Urinary bladder (tissue), 4 donors: Measurements from ENCODE around the gene LRRC3. TPM values are rescaled to one million over a fixed set of nuclear protein-coding genes. Genes with fewer than 3 reads are reported as not detected.

Source experiments
- DNase-seq: peaks from one replicate; pipeline ENCODE4 v3.0.0-alpha.2; 2015; ENCODE audit errors: extremely low spot score
- H3K27ac ChIP-seq: one replicate; pipeline ENCODE4 v1.5.1; 2013; ENCODE audit warnings: low read depth, mild to moderate bottlenecking, moderate library complexity
- H3K36me3 ChIP-seq: one replicate; pipeline ENCODE4 v1.6.1; 2013; ENCODE audit warnings: mild to moderate bottlenecking, moderate library complexity; ENCODE audit not compliant: insufficient read depth
- H3K4me1 ChIP-seq: one replicate; pipeline ENCODE4 v1.6.1; 2013; ENCODE audit warnings: mild to moderate bottlenecking, moderate library complexity; ENCODE audit not compliant: insufficient read depth
- H3K4me3 ChIP-seq: one replicate; pipeline ENCODE4 v1.5.1; 2013; ENCODE audit warnings: low read depth, low read length
- WGBS: extraction: QIAGEN DNeasy Blood & Tissue Kit; methylation state at CpG from one replicate; pipeline ENCODE4 v1.1.7; 2013; 5-methylcytosine and 5-hydroxymethylcytosine counted together
- polyA plus RNA-seq: library from polyadenylated mRNA; stranded (reverse); fragments of 200-250 nt; gene quantifications from one replicate; pipeline ENCODE4 v1.2.3, GENCODE V29; 2013
- total RNA-seq: library from RNA; depleted of rRNA; stranded (reverse); fragments of >200 nt; gene quantifications from one replicate; pipeline ENCODE4 v1.2.3, GENCODE V29; 2014
- donor health status: healthy with polysubstance abuse.
- donor health status: healthy.

The LRRC3 gene
- total and polyA plus RNA-seq, 2 donors: 1.5 to 4.1 TPM

DNA sequence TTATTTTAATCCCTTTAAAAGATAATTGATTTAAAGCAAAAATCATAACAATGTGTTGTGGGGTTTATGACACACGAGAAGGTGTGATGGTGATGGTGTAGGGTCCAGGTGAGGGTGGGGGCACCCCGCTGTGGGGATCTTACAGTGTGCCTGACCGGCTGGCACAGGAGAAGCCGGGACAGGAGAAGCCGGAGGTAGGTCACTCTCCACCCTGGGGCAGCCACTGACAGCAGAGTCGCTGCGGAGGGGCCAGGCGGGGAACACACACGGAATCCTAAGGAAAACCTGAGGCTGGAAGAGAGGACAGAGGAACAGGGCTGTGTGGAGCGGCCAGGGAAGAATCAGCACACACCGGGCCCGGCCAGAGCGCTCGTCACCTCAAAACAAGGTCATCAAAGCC, 4.3 kb upstream of the LRRC3 start:
- no peak for DNase-seq
- WGBS: 82% methylated on average over 14 of the region's 14 CpGs

DNA sequence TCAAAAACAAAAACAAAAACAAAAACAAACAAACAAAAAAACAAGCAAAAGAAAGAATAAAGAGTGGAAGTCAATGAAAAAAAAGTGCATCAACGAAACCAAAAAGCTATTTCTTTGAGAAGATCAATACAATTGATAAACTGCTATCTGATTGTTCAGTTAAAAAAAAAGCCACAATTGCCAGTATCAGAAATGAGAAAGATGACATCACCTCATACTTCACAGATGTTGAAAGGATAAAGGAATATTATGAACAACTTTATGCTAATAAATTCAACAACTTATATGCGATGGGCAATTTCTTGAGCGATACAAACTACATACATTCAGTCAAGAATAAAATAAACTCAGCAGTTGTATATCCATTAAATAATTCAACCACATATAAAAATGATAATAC, 2.2 kb upstream of the LRRC3 start:
- Histone ChIP-seq H3K36me3 (no peaks in the 10 kb centered on the region), H3K4me3 (no peak overlapping the region), H3K4me1 (peaks cover 1% of the 10 kb centered on the region), H3K27ac (no peak overlapping the region)
- no peak for DNase-seq
- WGBS: 94% methylated on average over 3 of the region's 3 CpGs

More for the DNA sequence above, 4.3 kb upstream of the LRRC3 start:
- Histone ChIP-seq H3K4me1 (peaks cover 1% of the 10 kb centered on the region), H3K4me3 (no peak overlapping the region), H3K36me3 (no peaks in the 10 kb centered on the region), H3K27ac (no peak overlapping the region)

DNA sequence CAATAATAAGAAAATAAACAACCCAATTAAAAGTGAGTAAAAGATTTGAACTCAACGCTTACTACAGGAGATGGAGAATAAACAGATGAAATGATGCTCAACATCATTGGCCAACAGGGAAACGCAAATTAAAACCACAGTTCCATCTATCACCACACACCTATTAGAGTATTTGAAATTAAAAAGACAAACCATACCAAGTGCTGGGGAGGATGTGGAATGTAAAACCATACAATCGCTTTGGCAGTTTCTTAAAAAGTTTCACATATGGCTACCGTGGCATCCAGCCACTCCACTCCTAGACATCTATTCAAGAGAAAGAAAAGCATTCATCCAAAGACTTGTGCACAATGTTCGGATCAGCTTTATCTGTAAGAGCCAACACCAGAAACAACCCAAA, 1.3 kb upstream of the LRRC3 start:
- peaks cover 1% of the 10 kb centered on the region for H3K4me1 ChIP-seq
- H3K27ac ChIP-seq: no peak overlapping the region
- no peak for DNase-seq
- no peak overlapping the region for H3K4me3 ChIP-seq
- 90% methylated on average over 5 of the region's 5 CpGs for WGBS
- no peaks in the 10 kb centered on the region for H3K36me3 ChIP-seq

DNA sequence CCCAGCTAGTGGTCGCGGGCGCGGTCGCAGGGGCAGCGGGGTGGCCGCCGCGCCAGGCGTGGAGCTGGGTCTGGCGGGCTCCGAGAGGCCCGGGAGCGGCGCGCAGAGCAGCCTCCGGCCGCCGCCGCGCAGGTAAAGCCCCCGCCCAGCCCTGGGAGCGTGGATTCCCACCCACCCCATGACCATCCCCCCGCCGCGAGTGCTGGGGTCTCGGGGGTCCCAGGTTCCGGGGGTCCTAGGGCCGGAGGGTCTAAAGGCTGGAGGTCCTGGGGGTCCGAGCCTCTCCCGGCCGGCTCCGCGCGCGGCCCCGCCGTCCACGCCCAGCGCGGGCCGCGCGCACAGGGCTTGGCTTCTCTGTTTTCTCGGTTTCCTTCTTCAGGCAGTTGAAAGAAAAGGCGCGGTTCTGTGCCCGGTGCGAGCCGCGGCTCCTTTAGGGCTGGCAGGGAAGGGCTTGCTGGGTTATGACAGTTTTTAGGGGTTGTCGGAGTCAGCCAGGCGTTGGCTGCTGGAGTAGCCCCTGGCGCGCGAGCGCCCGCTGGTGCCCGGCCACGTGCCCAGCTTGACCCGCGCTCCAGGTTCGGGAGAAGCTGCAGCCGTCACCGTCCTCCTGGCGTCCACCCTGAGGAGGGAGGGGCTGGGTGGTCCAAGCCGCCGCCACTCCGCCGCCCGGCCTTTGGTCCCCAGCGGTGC, 359 bp downstream of the LRRC3 start:
- no peak for DNase-seq
- H3K27ac ChIP-seq: no peak overlapping the region

DNA sequence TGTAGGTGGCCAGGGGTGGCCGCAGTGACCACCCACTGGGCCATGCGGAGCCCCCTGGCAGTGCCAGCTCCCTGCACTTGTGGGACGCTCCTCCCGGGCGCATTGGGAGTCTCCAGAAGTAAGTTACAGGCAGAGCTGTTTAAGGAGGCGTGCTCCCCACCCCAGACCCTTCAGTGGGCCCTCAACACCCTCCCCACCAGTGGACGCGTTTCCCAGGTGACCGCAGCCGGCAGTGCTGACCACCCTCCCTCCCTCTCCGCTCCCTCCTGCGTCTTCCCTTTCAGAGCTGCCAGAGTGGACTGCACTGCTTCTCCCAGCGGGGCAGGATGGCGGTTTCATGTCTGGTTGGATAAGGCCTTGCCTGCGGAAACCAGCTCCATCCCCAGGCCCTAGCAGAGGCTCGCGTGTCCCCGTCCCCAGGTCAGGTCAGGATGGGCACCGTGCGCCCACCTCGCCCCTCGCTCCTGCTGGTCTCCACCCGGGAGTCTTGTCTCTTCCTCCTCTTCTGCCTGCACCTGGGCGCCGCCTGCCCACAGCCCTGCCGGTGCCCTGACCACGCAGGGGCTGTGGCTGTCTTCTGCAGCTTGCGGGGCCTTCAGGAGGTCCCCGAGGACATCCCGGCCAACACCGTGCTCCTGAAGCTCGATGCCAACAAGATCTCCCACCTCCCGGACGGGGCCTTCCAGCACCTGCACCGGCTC, 1.1 kb downstream of the LRRC3 start:
- DNase-seq: no peak

More for the DNA sequence above, 359 bp downstream of the LRRC3 start:
- Histone ChIP-seq H3K4me3 (peak overlapping the region; percentile 57), H3K36me3 (no peaks in the 10 kb centered on the region), H3K4me1 (peaks cover 1% of the 10 kb centered on the region)
- WGBS: 2% methylated on average over 72 of the region's 72 CpGs

DNA sequence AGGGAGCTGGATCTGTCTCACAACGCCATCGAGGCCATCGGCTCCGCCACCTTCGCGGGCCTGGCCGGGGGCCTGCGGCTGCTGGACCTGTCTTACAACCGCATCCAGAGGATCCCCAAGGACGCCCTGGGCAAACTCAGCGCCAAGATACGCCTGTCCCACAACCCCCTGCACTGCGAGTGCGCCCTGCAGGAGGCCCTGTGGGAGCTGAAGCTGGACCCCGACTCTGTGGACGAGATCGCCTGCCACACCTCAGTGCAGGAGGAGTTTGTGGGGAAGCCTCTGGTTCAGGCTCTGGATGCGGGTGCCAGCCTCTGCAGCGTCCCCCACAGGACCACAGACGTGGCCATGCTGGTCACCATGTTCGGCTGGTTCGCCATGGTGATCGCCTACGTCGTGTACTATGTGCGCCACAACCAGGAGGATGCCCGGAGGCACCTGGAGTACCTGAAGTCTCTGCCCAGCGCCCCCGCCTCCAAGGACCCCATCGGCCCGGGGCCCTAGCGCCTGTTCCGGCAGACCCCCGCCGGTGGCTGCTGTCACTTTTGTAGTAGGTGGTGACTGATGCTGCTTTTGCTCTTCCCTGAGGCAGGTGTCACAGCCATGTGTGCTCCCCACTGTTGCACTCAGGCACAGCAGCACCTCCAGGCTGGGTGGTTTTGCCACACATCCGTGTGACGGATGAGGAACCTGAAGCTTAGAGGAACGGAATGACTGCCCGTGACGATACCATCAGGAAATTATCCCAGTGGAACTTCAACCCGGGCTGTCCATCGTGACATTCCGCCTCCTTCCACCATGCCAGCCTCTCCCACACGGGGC, 1.8 kb downstream of the LRRC3 start:
- H3K4me3 ChIP-seq: no peak overlapping the region
- no peak for DNase-seq
- 97% methylated on average over 44 of the region's 44 CpGs for WGBS
- H3K4me1 ChIP-seq: peaks cover 1% of the 10 kb centered on the region
- H3K27ac ChIP-seq: no peak overlapping the region
- H3K36me3 ChIP-seq: no peaks in the 10 kb centered on the region

More for the DNA sequence above, 1.1 kb downstream of the LRRC3 start:
- Histone ChIP-seq H3K4me1 (peaks cover 1% of the 10 kb centered on the region), H3K4me3 (peak overlapping the region; percentile 57), H3K27ac (no peak overlapping the region), H3K36me3 (no peaks in the 10 kb centered on the region)
- 78% methylated on average over 35 of the region's 35 CpGs for WGBS

DNA sequence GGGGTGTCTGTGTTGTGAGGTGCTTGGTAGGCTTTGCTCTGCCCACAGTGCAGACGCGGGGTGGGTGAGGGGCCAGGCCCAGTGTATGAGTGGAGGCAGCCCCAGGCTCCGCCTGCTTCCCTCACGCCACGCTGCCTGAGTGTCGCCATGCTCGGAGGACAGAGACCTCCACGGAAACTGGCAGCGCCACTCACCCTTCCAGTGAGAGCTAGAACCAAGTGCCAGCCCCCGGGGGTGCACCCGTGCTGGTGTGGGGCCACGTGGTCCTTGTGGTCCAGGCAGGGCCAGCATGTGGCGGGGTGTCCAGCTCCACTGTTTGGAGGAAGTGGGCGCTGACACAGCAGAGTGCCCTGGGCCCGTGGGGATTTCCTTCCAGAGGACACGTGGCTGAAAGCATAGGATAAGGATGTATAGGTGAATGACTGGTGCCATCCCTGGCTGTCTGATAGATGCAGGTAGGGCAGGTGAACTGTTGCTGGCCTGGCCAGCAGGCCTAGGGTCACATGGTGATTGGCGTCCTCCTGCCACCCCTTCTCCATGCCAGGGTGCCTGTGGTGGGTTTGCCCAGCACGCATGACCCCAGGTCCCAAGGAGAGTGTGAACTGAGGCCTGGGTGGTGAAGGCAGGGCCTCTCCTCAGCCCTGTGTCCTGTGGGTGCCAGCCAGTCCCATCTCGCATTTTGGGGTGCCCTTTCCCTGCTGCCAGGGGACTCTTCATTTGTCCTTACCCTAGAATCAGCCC, 3.8 kb downstream of the LRRC3 start:
- DNase-seq: no peak
- WGBS: 92% methylated on average over 19 of the region's 19 CpGs
- H3K4me1 ChIP-seq: peaks cover 1% of the 10 kb centered on the region
- H3K27ac ChIP-seq: no peak overlapping the region
- no peak overlapping the region for H3K4me3 ChIP-seq
- H3K36me3 ChIP-seq: no peaks in the 10 kb centered on the region

DNA sequence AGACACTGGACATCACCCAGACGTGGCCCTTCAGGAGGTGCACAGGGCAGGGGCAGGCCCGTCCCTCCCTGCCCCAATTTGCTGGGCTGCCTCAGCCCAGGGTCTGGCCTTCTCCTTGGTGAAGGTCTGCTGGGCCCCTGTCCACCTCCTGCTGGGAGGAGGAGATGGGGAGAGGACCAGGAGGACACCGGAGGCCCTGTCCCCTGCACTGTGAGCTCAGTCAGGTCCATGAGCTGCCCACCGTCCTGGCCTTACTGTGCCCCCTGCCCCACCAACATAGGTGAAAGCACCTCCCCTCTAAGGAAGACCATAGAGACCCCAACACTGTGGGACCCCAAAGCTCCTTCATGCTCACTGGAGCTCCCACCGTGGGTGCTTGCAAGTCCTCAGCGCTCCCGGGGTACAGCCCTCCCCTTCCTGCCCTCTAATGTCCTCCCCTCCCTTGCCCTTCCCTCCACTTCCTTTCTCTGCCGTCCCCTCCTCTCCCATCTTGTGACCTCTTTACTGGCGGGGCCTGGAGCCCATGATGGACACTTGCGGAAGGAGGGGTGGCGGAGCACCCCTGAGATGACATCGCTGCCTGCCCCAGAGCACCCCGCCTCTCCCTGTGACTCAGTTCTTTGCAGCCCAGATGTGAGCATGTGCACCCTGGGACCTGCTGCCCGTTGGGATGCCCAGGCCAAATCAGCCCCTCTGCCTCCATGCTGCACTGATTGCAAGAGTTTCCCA, 4.6 kb downstream of the LRRC3 start:
- 84% methylated on average over 14 of the region's 14 CpGs for WGBS
- H3K4me3 ChIP-seq: no peak overlapping the region
- no peak for DNase-seq

DNA sequence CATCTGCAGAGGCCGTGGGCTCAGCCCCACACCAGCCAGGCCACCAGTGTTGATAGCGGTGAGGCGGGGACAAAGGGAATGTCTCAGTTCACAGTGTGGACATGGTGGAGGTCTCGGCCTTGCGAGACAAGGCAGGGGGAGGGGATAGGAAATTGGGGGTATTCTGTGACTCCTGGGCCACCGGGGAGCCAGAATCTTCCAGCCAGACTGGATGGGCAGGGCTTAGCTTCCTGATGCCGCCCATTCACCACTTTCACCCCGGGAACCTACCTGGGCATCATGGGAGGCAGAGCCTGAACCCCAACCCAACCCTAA, 5.1 kb downstream of the LRRC3 start:
- Histone ChIP-seq H3K36me3 (no peaks in the 10 kb centered on the region), H3K4me3 (no peak overlapping the region), H3K4me1 (peaks cover under 1% of the 10 kb centered on the region), H3K27ac (no peak overlapping the region)
- 92% methylated on average over 8 of the region's 8 CpGs for WGBS
- DNase-seq: no peak

More for the DNA sequence above, 4.6 kb downstream of the LRRC3 start:
- peaks cover 1% of the 10 kb centered on the region for H3K4me1 ChIP-seq
- H3K36me3 ChIP-seq: no peaks in the 10 kb centered on the region
- H3K27ac ChIP-seq: no peak overlapping the region

DNA sequence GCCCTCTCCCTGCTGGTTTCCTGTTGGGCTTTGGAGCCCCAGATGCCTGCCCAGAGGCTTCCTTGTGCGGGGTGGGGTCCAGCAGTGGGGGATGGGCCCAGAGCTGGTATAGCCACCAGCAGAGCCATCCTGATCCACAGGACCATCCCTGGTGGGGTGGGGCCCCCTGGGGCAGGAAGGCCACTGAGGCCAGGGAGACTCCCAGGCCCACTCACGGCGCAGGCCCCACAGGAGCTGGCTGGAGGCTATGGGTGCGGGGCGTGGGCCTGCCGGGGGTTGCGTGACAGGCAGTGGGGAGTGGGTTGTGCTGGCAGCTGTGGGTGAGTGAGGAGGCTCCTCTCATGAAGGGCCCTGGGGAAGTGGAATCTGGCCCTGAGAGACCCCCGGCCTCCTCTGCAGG, 5.7 kb downstream of the LRRC3 start:
- 98% methylated on average over 8 of the region's 8 CpGs for WGBS
- no peak for DNase-seq
- H3K4me3 ChIP-seq: no peak overlapping the region
- no peaks in the 10 kb centered on the region for H3K4me1 ChIP-seq
- H3K36me3 ChIP-seq: no peaks in the 10 kb centered on the region
- H3K27ac ChIP-seq: no peak overlapping the region

DNA sequence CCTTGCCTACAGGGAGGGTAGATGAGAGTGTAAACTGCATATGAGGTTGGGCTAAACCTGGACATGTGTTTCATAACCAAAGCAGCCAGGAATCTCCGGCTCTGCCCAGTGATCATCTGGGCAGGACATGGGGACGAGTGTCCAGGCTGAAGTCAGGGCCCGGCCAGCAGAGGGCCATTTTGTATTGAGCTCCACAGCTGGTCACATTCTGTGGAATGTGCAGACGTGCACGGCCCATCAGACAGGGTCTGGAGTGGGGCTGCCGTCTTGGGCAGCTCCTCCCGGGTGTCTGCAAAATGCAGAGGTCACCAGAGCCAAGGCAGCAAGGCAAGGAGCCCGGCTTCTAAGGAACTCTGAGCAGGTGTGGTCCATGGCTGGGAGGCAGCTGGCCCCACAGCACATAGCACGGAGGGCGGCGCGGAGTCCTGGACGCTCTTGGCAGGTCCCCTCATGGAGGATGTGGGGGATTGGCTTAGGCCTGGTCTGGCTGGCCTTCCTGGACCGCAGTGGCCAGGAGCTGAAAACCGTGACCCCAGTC, 6.2 kb downstream of the LRRC3 start:
- H3K27ac ChIP-seq: no peak overlapping the region
- DNase-seq: no peak
- 60% methylated on average over 15 of the region's 15 CpGs for WGBS
- no peaks in the 10 kb centered on the region for H3K4me1 ChIP-seq
- no peaks in the 10 kb centered on the region for H3K36me3 ChIP-seq
- no peak overlapping the region for H3K4me3 ChIP-seq

DNA sequence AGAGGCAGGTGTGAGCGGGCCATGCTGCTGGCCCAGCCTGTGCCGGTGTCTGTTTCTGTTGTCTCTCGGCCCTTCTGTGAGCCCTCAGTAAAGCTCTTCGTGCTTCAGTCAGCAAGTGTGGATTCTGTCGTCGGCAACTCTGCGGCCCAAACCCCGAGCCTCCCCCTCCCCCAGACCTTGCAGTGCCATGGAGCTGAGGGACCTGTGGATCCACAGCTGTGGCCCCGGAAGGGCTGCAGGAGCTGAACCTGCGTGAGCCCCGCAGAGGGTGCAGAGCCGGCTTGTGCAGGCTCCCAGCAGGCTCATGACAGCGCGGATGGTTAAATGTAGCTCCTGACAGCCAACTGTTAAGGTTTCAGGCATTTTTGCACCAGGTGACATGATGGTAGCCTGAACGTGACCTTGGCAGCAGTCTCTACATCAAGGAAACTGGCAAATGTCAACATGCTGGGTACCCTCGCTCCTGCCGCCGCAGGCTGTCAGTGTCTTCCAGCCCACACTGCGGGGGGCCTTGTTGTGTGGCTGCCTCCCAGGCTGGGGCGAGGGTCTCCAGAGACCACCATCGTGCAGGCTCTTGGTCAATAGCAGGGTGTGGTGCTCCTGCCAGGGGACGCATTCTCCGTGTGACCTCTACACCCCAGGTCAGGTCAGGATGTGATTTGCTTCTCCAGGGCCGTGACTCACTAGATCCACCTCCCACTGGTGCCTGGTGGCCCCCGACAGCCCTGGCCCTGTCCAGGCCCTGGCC, 7.0 kb downstream of the LRRC3 start:
- 90% methylated on average over 25 of the region's 25 CpGs for WGBS
- H3K36me3 ChIP-seq: no peaks in the 10 kb centered on the region
- H3K4me3 ChIP-seq: no peak overlapping the region
- no peak for DNase-seq
- H3K27ac ChIP-seq: no peak overlapping the region
- no peaks in the 10 kb centered on the region for H3K4me1 ChIP-seq
